K562 (cell line): ENCODE results near the gene ASCC1. TPM values are rescaled to one million over a fixed set of nuclear protein-coding genes. Genes with fewer than 3 reads are reported as not detected.

ENCODE experiments used
- ATAC-seq: fragments of 200-7000 bp; cut with Tn5 transposase; 3 replicates; pipeline ENCODE4 v1.9.1; 2020; ENCODE audit warnings: moderate library complexity
- BruUV-seq: library from RNA; stranded (reverse); fragments of 400-500 nt; replicated peaks from 2 replicates; lab custom pipeline; 2021; lab: Mats Ljungman, UMichigan
- CTCF ChIA-PET: fragments of 300-600 bp; formaldehyde crosslinking; extraction: SDS; loops from one replicate; lab custom pipeline; 2021; ENCODE audit warnings: low intra/inter-chr PET ratio; lab: Yijun Ruan, JAX
- POLR2A ChIA-PET: fragments of 300-600, 350-650 bp; sonication (Branson Sonifier 250); formaldehyde crosslinking; extraction: SDS; loops from one replicate; lab custom pipeline; 2021; ENCODE audit warnings: antibody characterized with exemption, inconsistent platforms; lab: Yijun Ruan, JAX
- DNase-seq, 4 experiments: peaks; one replicate each; pipeline versions ENCODE4 v3.0.0 to v3.0.0-alpha.2; 2011 to 2018; ENCODE audit warnings: low spot score in 3 of 4, mixed read lengths in 3 of 4; ENCODE audit errors: extremely low read depth in 1 of 4
- FAIRE-seq: peaks from 2 replicates; lab custom pipeline; 2011; peaks lifted over from hg19 to GRCh38; lab: Jason Lieb, UNC
- H2AFZ ChIP-seq: 2 replicates; pipeline ENCODE4 v1.6.0; 2011; ENCODE audit warnings: low read depth, low read length, control low read depth, inconsistent platforms
- H3K27ac ChIP-seq: fragments of 200-600 bp; 3 replicates; pipeline ENCODE4 v1.8.0; 2011; ENCODE audit warnings: low read depth, mild to moderate bottlenecking, control low read depth, inconsistent platforms, low read length, moderate library complexity, mixed read lengths; ENCODE audit errors: extremely low read depth
- H3K27me3 ChIP-seq, 2 experiments: fragments of 300-600 bp in 1 of 2; 2 replicates in 1 of 2; 3 replicates in 1 of 2; pipeline versions ENCODE4 v1.6.0 to v1.8.0; 2011; ENCODE audit warnings: inconsistent platforms in 2 of 2, low read length in 2 of 2, mild to moderate bottlenecking in 1 of 2, mixed read lengths in 1 of 2, moderate library complexity in 1 of 2; ENCODE audit not compliant: control insufficient read depth in 2 of 2, insufficient read depth in 2 of 2
- H3K36me3 ChIP-seq: fragments of 300-600 bp; 3 replicates; pipeline ENCODE4 v1.8.0; 2011; ENCODE audit warnings: mild to moderate bottlenecking, low read length, inconsistent platforms; ENCODE audit not compliant: control insufficient read depth, insufficient read depth
- H3K4me1 ChIP-seq, 2 experiments: fragments of 200-600 bp in 1 of 2; replicated peaks in 1 of 2; 2 replicates in 1 of 2; 3 replicates in 1 of 2; pipeline versions ENCODE4 v1.5.1 to v1.8.0; 2011; ENCODE audit warnings: inconsistent platforms in 2 of 2, low read length in 2 of 2, mild to moderate bottlenecking in 1 of 2, mixed read lengths in 1 of 2, moderate library complexity in 1 of 2; ENCODE audit not compliant: control insufficient read depth in 2 of 2, insufficient read depth in 2 of 2
- H3K4me2 ChIP-seq: 2 replicates; pipeline ENCODE4 v1.6.1; 2011; ENCODE audit warnings: low read length, control low read depth, inconsistent platforms, mixed read lengths; ENCODE audit not compliant: insufficient read depth
- H3K4me3 ChIP-seq: fragments of 200-600 bp; sonication (generic), shearing (Covaris generic); 2 replicates; pipeline ENCODE4 v1.5.1; 2016; ENCODE audit warnings: control low read depth, inconsistent platforms
- H3K79me2 ChIP-seq: fragments of 200-600 bp; 3 replicates; pipeline ENCODE4 v1.8.0; 2011; ENCODE audit warnings: low read length, inconsistent platforms; ENCODE audit not compliant: control insufficient read depth, insufficient read depth
- H3K9ac ChIP-seq, 2 experiments: 2 replicates each; pipeline versions ENCODE4 v1.6.0 to v1.6.1; 2011; ENCODE audit warnings: low read depth in 2 of 2, low read length in 2 of 2, control low read depth in 1 of 2, inconsistent platforms in 1 of 2, mild to moderate bottlenecking in 1 of 2, mixed read lengths in 1 of 2; ENCODE audit not compliant: insufficient read depth in 1 of 2
- H3K9me1 ChIP-seq: one replicate; pipeline ENCODE4 v1.6.0; 2011; ENCODE audit warnings: inconsistent platforms, mild to moderate bottlenecking, low read length, moderate library complexity; ENCODE audit not compliant: control insufficient read depth, insufficient read depth
- H3K9me3 ChIP-seq: replicated peaks from 2 replicates; pipeline ENCODE4 v1.5.1; 2011; ENCODE audit warnings: low read depth, low read length, inconsistent platforms; ENCODE audit not compliant: control insufficient read depth, insufficient read depth
- H4K20me1 ChIP-seq: replicated peaks from 2 replicates; pipeline ENCODE4 v1.6.1; 2011; ENCODE audit warnings: low read length, inconsistent platforms, mixed read lengths; ENCODE audit not compliant: control insufficient read depth, insufficient read depth
- DEAF1 ChIP-seq: fragments of 450-650 bp; formaldehyde crosslinking; IDR thresholded peaks from 2 replicates; pipeline ENCODE4 v1.4.0; 2020; ENCODE audit warnings: mild to moderate bottlenecking, moderate library complexity
- ETS1 ChIP-seq: conservative IDR thresholded peaks from 2 replicates; pipeline ENCODE4 v1.6.1; 2011; ENCODE audit warnings: low read depth, mild to moderate bottlenecking, low read length; ENCODE audit not compliant: control insufficient read depth
- KLF1 ChIP-seq: fragments of 450-650 bp; IDR thresholded peaks from 2 replicates; pipeline ENCODE4 v1.6.1; 2016; ENCODE audit warnings: missing genetic modification characterization, missing compliant biosample characterization
- MAZ ChIP-seq, 2 experiments: fragments of 450-650 bp in 1 of 2; sonication (generic) in 1 of 2; formaldehyde crosslinking; IDR thresholded peaks in 1 of 2; conservative IDR thresholded peaks in 1 of 2; 2 replicates each; pipeline versions ENCODE4 v1.4.0 to v1.5.0; 2020; ENCODE audit warnings: mild to moderate bottlenecking in 1 of 2, missing genetic modification reagents in 1 of 2
- NR2C2 ChIP-seq, 2 experiments: fragments of 200-800 bp in 1 of 2; sonication (Bioruptor generic) in 1 of 2; sonication (generic) in 1 of 2; formaldehyde crosslinking in 1 of 2; IDR thresholded peaks; 2 replicates each; pipeline versions ENCODE4 v1.6.1 to v1.8.0; 2016 to 2022; ENCODE audit warnings: mild to moderate bottlenecking in 1 of 2, missing compliant biosample characterization in 1 of 2, missing genetic modification characterization in 1 of 2, missing genetic modification reagents in 1 of 2
- NR4A1 ChIP-seq, 2 experiments: fragments of 250-450 bp in 1 of 2; fragments of 450-650 bp in 1 of 2; sonication (Bioruptor Pico) in 1 of 2; IDR thresholded peaks; 2 replicates each; pipeline versions ENCODE4 v1.4.0 to v1.6.1; 2016 to 2020; ENCODE audit warnings: mild to moderate bottlenecking in 2 of 2, missing compliant biosample characterization in 1 of 2, missing genetic modification characterization in 1 of 2, moderate library complexity in 1 of 2
- RBM34 ChIP-seq: fragments of 200-400 bp; formaldehyde crosslinking; IDR thresholded peaks from 2 replicates; pipeline ENCODE4 v1.6.1; 2018; ENCODE audit warnings: low read length, borderline replicate concordance; ENCODE audit not compliant: insufficient read depth
- SAFB2 ChIP-seq: fragments of 200-400 bp; formaldehyde crosslinking; IDR thresholded peaks from 2 replicates; pipeline ENCODE4 v1.6.1; 2018; ENCODE audit warnings: borderline replicate concordance, low read length, low read depth, moderate library complexity; ENCODE audit not compliant: severe bottlenecking
- ZNF239 ChIP-seq: fragments of 250-450 bp; sonication (Bioruptor Pico); IDR thresholded peaks from 2 replicates; pipeline ENCODE4 v1.4.0; 2020; ENCODE audit warnings: mild to moderate bottlenecking
- ZNF584 ChIP-seq: fragments of 200-800 bp; sonication (Bioruptor generic); IDR thresholded peaks from 2 replicates; pipeline ENCODE4 v1.6.1; 2016; ENCODE audit warnings: low read depth, mild to moderate bottlenecking, missing genetic modification characterization, missing compliant biosample characterization
- ZNF644 ChIP-seq: fragments of 200-800 bp; sonication (Bioruptor generic); IDR thresholded peaks from 2 replicates; pipeline ENCODE4 v1.6.1; 2016; ENCODE audit warnings: low read depth, missing genetic modification characterization, missing compliant biosample characterization
- ZNF740 ChIP-seq, 3 experiments: fragments of 200-800 bp in 1 of 3; sonication (Bioruptor generic) in 1 of 3; sonication (generic) in 1 of 3; formaldehyde crosslinking in 1 of 3; IDR thresholded peaks; 2 replicates each; pipeline versions ENCODE4 v1.6.1 to v1.8.0; 2016 to 2022; ENCODE audit warnings: mild to moderate bottlenecking in 2 of 3, missing compliant biosample characterization in 2 of 3, missing genetic modification characterization in 2 of 3, missing genetic modification reagents in 1 of 3
- ZNF766 ChIP-seq: fragments of 200-800 bp; sonication (Bioruptor generic); conservative IDR thresholded peaks from 2 replicates; pipeline ENCODE4 v1.6.1; 2016; ENCODE audit warnings: missing genetic modification characterization, missing compliant biosample characterization
- ZNF79 ChIP-seq: fragments of 250-450 bp; sonication (Bioruptor Pico); IDR thresholded peaks from 2 replicates; pipeline ENCODE4 v1.4.0; 2020; ENCODE audit warnings: low read depth, mild to moderate bottlenecking, moderate library complexity
- WGBS: fragments of 100-300 bp; shearing (Covaris generic); methylation state at CpG from one replicate; pipeline ENCODE4 v1.1.6; 2016; ENCODE audit warnings: low coverage, mixed read lengths; ENCODE audit not compliant: insufficient coverage; ENCODE audit errors: missing lambda C conversion rate; 5-methylcytosine and 5-hydroxymethylcytosine counted together
- in situ Hi-C: fragments of 300-500 bp; cut with MboI; formaldehyde crosslinking; loops from 4 replicates; pipeline ENCODE4 v1.15.0; 2018; ENCODE audit warnings: inconsistent platforms, mixed read lengths
- intact Hi-C: fragments of 100-400 bp; cut with micrococcal nuclease; formaldehyde crosslinking; loops from 2 replicates; pipeline ENCODE4 v1.14.2; 2022
- polyA plus RNA-seq, 8 experiments: library from polyadenylated mRNA; depleted of rRNA in 4 of 8; stranded (reverse) in 5 of 8; unstranded in 3 of 8; fragments of >200 nt; fragmentation: Nextera tagmentation in 2 of 8; fragmentation: Illumina TruSeq in 1 of 8; extraction: Ambion mirVana in 2 of 8; extraction: Trizol in 1 of 8; gene quantifications; 2 replicates each; pipeline versions ENCODE4 v1.2.1 to v1.2.3, GENCODE V29; 2011 to 2014; ENCODE audit warnings: inconsistent platforms in 1 of 8, missing spikeins in 1 of 8
- total RNA-seq, 7 experiments: library from RNA; depleted of rRNA in 6 of 7; stranded (reverse); fragments of >200 nt in 6 of 7; fragmentation: Illumina TruSeq in 2 of 7; extraction: Trizol in 2 of 7; gene quantifications; 2 replicates each; pipeline versions ENCODE4 v1.2.1 to v1.2.3, GENCODE V29; 2011 to 2021; ENCODE audit warnings: low replicate concordance in 1 of 7
- TF ChIP-seq, protein P1 (sequence below): fragments of 250-450 bp; sonication (Bioruptor Pico); IDR thresholded peaks from 2 replicates; pipeline ENCODE4 v1.8.0; 2021; ENCODE audit warnings: moderate library complexity, mild to moderate bottlenecking, inconsistent platforms

ASCC1 gene
- total and polyA plus RNA-seq, 9 of the 15 experiments (the other 6 are each of a cell fraction or from before 2014, with no cell fraction given) = 31.7 to 73.3 (median 52.8) TPM

DNA sequence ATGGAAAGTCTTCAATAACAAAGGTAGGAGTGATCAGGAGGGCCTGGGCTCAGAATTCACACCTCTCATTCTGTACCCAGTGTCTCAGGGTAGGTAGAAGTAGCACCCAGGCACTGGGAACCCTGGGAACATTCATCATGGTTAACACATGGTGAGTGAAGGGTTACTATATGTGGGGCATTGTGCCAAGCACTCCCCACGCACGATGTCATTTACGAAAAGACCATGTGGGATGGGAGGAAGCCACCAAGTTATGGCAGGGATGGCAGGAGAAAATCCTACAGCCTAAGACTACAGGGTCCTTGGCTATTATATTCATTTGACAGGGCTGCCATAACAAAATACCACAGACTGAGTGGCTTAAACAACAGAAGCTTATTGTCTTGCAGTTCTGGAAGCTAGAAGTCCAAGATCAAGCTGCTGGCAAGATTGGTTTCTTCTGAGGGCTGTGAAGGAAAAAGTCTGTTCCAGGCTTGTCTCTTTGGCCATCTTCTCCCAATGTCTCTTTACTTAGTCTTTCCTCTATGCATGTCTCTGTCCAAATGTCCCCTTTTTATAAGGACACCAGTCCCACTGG lies 30.0 kb upstream of the ASCC1 start:
- H3K9me3 ChIP-seq = no peaks in the 10 kb centered on the region
- peak overlapping the region; percentile 0 for H3K4me2 ChIP-seq
- no peaks in the 10 kb centered on the region for H4K20me1 ChIP-seq
- no peak for FAIRE-seq
- no peaks in the 10 kb centered on the region for H3K9me1 ChIP-seq
- H3K4me3 ChIP-seq = no peak overlapping the region
- POLR2A ChIA-PET = interaction anchor here (0.5 to 7.5 kb wide), 12 partner anchors 8 to 260 kb away, joined by 3 to 42 read pairs (median 4); partner anchors contain the start of gene DDIT4
- H3K27me3 ChIP-seq = no peaks in the 10 kb centered on the region
- no TSS peak for BruUV-seq
- H3K36me3 ChIP-seq = no peaks in the 10 kb centered on the region
- H3K79me2 ChIP-seq = no peaks in the 10 kb centered on the region
- H3K4me1 ChIP-seq = peaks cover 35 to 49% of the 10 kb centered on the region in 2 experiments
- 28% methylated on average over 3 of the region's 3 CpGs for WGBS
- no peak for ATAC-seq
- intact Hi-C loops (loop anchor here (1.0 to 2.0 kb wide), 3 partner anchors 15 to 75 kb away; no protein-coding TSS in a partner anchor), in situ Hi-C loops (no loop called here)
- H2AFZ ChIP-seq = peak overlapping the region; percentile 61
- H3K27ac ChIP-seq = peak overlapping the region; percentile 4
- DNase-seq = no peak
- peak overlapping the region in 1 of 2 experiments; percentile 4; a peak in 2 of 4 replicates for H3K9ac ChIP-seq
- CTCF ChIA-PET = no interaction called here
- TF ChIP-seq MAZ (CRISPR knock-in tag; conservative IDR thresholded peaks at IDR 0.05 in 1 of 2, IDR thresholded peaks at IDR 0.05 in 1 of 2) (0 out of 4 replicates have a peak, but pooled peaks of 1 of the 2 experiments have one; percentile 19), DEAF1 (no peak), ZNF644 (tag) (0 out of 2 replicates have a peak, but pooled peaks have one; percentile 48), ZNF79 (CRISPR knock-in tag) (peak; percentile 43; the same call in 1 of the 2 replicates), NR4A1 (CRISPR knock-in tag; IDR thresholded peaks at IDR 0.05) (no peak; the same call in 1 of the 2 replicates), NR4A1 (tag; IDR thresholded peaks at IDR 0.05) (peak; percentile 56; the same call in 1 of the 2 replicates), NR2C2 (CRISPR knock-in tag; IDR thresholded peaks at IDR 0.05) (no peak), NR2C2 (tag; IDR thresholded peaks at IDR 0.05) (no peak), ZNF740 (CRISPR knock-in tag; IDR thresholded peaks at IDR 0.05) (no peak), ZNF740 (tag; IDR thresholded peaks at IDR 0.05) (no peak), ZNF584 (CRISPR knock-in tag) (no peak), ZNF766 (0 out of 2 replicates have a peak, but pooled peaks have one; percentile 29), KLF1 (tag) (no peak), SAFB2 (no peak), ZNF239 (peak; percentile 24; the same call in 1 of the 2 replicates), RBM34 (no peak), ETS1 (no peak)
- TF ChIP-seq, protein P1, sequence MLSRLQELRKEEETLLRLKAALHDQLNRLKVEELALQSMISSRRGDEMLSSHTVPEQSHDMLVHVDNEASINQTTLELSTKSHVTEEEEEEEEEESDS (CRISPR knock-in tag) = no peak
